ENCODE results near the gene ATP8A2. TPM values are rescaled to one million over a fixed set of nuclear protein-coding genes. Genes with fewer than 3 reads are reported as not detected.

ATP8A2 gene
- total RNA-seq, 2 donors from 2014 or later: 0.67 to 0.74 TPM

GRCh38 chr13:25848812-25849745 lies 477.3 kb downstream of the ATP8A2 start:
- Mint-ChIP-seq H3K4me3 (no peak overlapping the region), H3K9me3 (no peaks in the 10 kb centered on the region), H3K4me1 (ENCODE audit: low read depth) (peaks cover 42% of the 10 kb centered on the region), H3K27me3 (ENCODE audit: low read depth) (no peaks in the 10 kb centered on the region), H3K36me3 (ENCODE audit: insufficient read depth in 2 of 2) (no peaks in the 10 kb centered on the region), H3K27ac (no peak overlapping the region)
- no peak for ATAC-seq (replicated peaks in 1 of 2)
- no peak for DNase-seq

GRCh38 chr13:25857830-25858229 lies 486.1 kb downstream of the ATP8A2 start:
- Mint-ChIP-seq H3K36me3 (ENCODE audit: insufficient read depth in 2 of 2) (no peaks in the 10 kb centered on the region), H3K4me1 (ENCODE audit: low read depth) (no peaks in the 10 kb centered on the region), H3K27ac (no peak overlapping the region), H3K27me3 (ENCODE audit: low read depth) (no peaks in the 10 kb centered on the region), H3K4me3 (no peak overlapping the region), H3K9me3 (no peaks in the 10 kb centered on the region)
- DNase-seq (no peak), ATAC-seq (replicated peaks in 1 of 2) (no peak)

GRCh38 chr13:25859528-25859927 lies 487.8 kb downstream of the ATP8A2 start:
- Mint-ChIP-seq H3K36me3 (ENCODE audit: insufficient read depth in 2 of 2) (no peaks in the 10 kb centered on the region), H3K27ac (no peak overlapping the region)

GRCh38 chr13:25860265-25860664 lies 488.5 kb downstream of the ATP8A2 start:
- H3K4me1 Mint-ChIP-seq (ENCODE audit: low read depth): no peaks in the 10 kb centered on the region
- no peak for DNase-seq
- H3K4me3 Mint-ChIP-seq: no peak overlapping the region
- no peaks in the 10 kb centered on the region for H3K27me3 Mint-ChIP-seq (ENCODE audit: low read depth)
- no peak overlapping the region for H3K27ac Mint-ChIP-seq
- H3K9me3 Mint-ChIP-seq: no peaks in the 10 kb centered on the region
- ATAC-seq (replicated peaks in 1 of 2): no peak
- no peaks in the 10 kb centered on the region for H3K36me3 Mint-ChIP-seq (ENCODE audit: insufficient read depth in 2 of 2)

More at GRCh38 chr13:25859528-25859927, 487.8 kb downstream of the ATP8A2 start:
- no peaks in the 10 kb centered on the region for H3K9me3 Mint-ChIP-seq
- H3K27me3 Mint-ChIP-seq (ENCODE audit: low read depth): no peaks in the 10 kb centered on the region
- no peak overlapping the region for H3K4me3 Mint-ChIP-seq
- no peak for DNase-seq
- H3K4me1 Mint-ChIP-seq (ENCODE audit: low read depth): no peaks in the 10 kb centered on the region
- no peak for ATAC-seq (replicated peaks in 1 of 2)

- no peaks in the 10 kb centered on the region for H3K27me3 Mint-ChIP-seq (ENCODE audit: low read depth)
- no peaks in the 10 kb centered on the region for H3K4me1 Mint-ChIP-seq (ENCODE audit: low read depth)
Measured at GRCh38 chr13:25860862-25861261, 489.1 kb downstream of the ATP8A2 start.

GRCh38 chr13:25862156-25862555 lies 490.4 kb downstream of the ATP8A2 start:
- H3K4me1 Mint-ChIP-seq (ENCODE audit: low read depth): no peaks in the 10 kb centered on the region
- H3K36me3 Mint-ChIP-seq (ENCODE audit: insufficient read depth in 2 of 2): no peaks in the 10 kb centered on the region
- no peak overlapping the region for H3K4me3 Mint-ChIP-seq
- ATAC-seq (replicated peaks in 1 of 2): no peak
- DNase-seq: no peak
- no peak overlapping the region for H3K27ac Mint-ChIP-seq
- no peaks in the 10 kb centered on the region for H3K9me3 Mint-ChIP-seq
- H3K27me3 Mint-ChIP-seq (ENCODE audit: low read depth): no peaks in the 10 kb centered on the region

More at GRCh38 chr13:25860862-25861261, 489.1 kb downstream of the ATP8A2 start:
- Mint-ChIP-seq H3K9me3 (no peaks in the 10 kb centered on the region), H3K4me3 (no peak overlapping the region), H3K27ac (no peak overlapping the region), H3K36me3 (ENCODE audit: insufficient read depth in 2 of 2) (no peaks in the 10 kb centered on the region)
- ATAC-seq (replicated peaks in 1 of 2) (no peak), DNase-seq (no peak)

GRCh38 chr13:25864116-25864515 lies 492.3 kb downstream of the ATP8A2 start:
- H3K27ac Mint-ChIP-seq: no peak overlapping the region
- no peaks in the 10 kb centered on the region for H3K9me3 Mint-ChIP-seq
- no peak for DNase-seq
- no peak for ATAC-seq (replicated peaks in 1 of 2)
- H3K27me3 Mint-ChIP-seq (ENCODE audit: low read depth): no peaks in the 10 kb centered on the region
- no peaks in the 10 kb centered on the region for H3K4me1 Mint-ChIP-seq (ENCODE audit: low read depth)
- no peaks in the 10 kb centered on the region for H3K36me3 Mint-ChIP-seq (ENCODE audit: insufficient read depth in 2 of 2)
- H3K4me3 Mint-ChIP-seq: no peak overlapping the region

GRCh38 chr13:25864936-25865335 lies 493.2 kb downstream of the ATP8A2 start:
- ATAC-seq (replicated peaks in 1 of 2): no peak
- H3K27me3 Mint-ChIP-seq (ENCODE audit: low read depth): no peaks in the 10 kb centered on the region

GRCh38 chr13:25865391-25865790 lies 493.6 kb downstream of the ATP8A2 start:
- DNase-seq: no peak
- Mint-ChIP-seq H3K4me3 (no peak overlapping the region), H3K27ac (no peak overlapping the region), H3K4me1 (ENCODE audit: low read depth) (no peaks in the 10 kb centered on the region), H3K9me3 (no peaks in the 10 kb centered on the region), H3K36me3 (ENCODE audit: insufficient read depth in 2 of 2) (no peaks in the 10 kb centered on the region), H3K27me3 (ENCODE audit: low read depth) (no peaks in the 10 kb centered on the region)
- ATAC-seq (replicated peaks in 1 of 2): no peak

More at GRCh38 chr13:25864936-25865335, 493.2 kb downstream of the ATP8A2 start:
- Mint-ChIP-seq H3K9me3 (no peaks in the 10 kb centered on the region), H3K4me1 (ENCODE audit: low read depth) (no peaks in the 10 kb centered on the region), H3K4me3 (no peak overlapping the region), H3K36me3 (ENCODE audit: insufficient read depth in 2 of 2) (no peaks in the 10 kb centered on the region), H3K27ac (no peak overlapping the region)
- no peak for DNase-seq

- ATAC-seq (replicated peaks in 1 of 2): no peak
- no peaks in the 10 kb centered on the region for H3K27me3 Mint-ChIP-seq (ENCODE audit: low read depth)
- no peak overlapping the region for H3K4me3 Mint-ChIP-seq
- H3K36me3 Mint-ChIP-seq (ENCODE audit: insufficient read depth in 2 of 2): no peaks in the 10 kb centered on the region
- no peak for DNase-seq
- no peaks in the 10 kb centered on the region for H3K9me3 Mint-ChIP-seq
- peaks cover 16% of the 10 kb centered on the region for H3K4me1 Mint-ChIP-seq (ENCODE audit: low read depth)
- no peak overlapping the region for H3K27ac Mint-ChIP-seq
Measured at GRCh38 chr13:25867038-25867437, 495.3 kb downstream of the ATP8A2 start.

- Mint-ChIP-seq H3K27ac (no peak overlapping the region), H3K9me3 (peaks cover 0 to 1% of the 10 kb centered on the region in 2 donors), H3K27me3 (ENCODE audit: low read depth) (no peaks in the 10 kb centered on the region), H3K36me3 (ENCODE audit: insufficient read depth in 2 of 2) (no peaks in the 10 kb centered on the region), H3K4me3 (peak overlapping the region; percentile 8 to 39), H3K4me1 (ENCODE audit: low read depth) (peaks cover 29% of the 10 kb centered on the region)
- ATAC-seq (replicated peaks in 1 of 2): no peak
- no peak for DNase-seq
Measured at GRCh38 chr13:25868490-25868889, 496.7 kb downstream of the ATP8A2 start.

- Mint-ChIP-seq H3K27me3 (ENCODE audit: low read depth) (no peaks in the 10 kb centered on the region), H3K36me3 (ENCODE audit: insufficient read depth in 2 of 2) (peaks cover 3 to 4% of the 10 kb centered on the region in 2 donors)
- no peak for DNase-seq
Measured at GRCh38 chr13:25869941-25870340, 498.2 kb downstream of the ATP8A2 start.

GRCh38 chr13:25871389-25872125 lies 499.8 kb downstream of the ATP8A2 start:
- no peak for DNase-seq
- peaks cover 3 to 5% of the 10 kb centered on the region in 2 donors for H3K9me3 Mint-ChIP-seq
- H3K4me1 Mint-ChIP-seq (ENCODE audit: low read depth): peaks cover 60% of the 10 kb centered on the region
- H3K36me3 Mint-ChIP-seq (ENCODE audit: insufficient read depth in 2 of 2): peaks cover 3 to 7% of the 10 kb centered on the region in 2 donors
- no peaks in the 10 kb centered on the region for H3K27me3 Mint-ChIP-seq (ENCODE audit: low read depth)
- H3K27ac Mint-ChIP-seq: no peak overlapping the region
- peak; percentile 63 to 71 for ATAC-seq (replicated peaks in 1 of 2)
- H3K4me3 Mint-ChIP-seq: peak overlapping the region in 1 of 2 donors; percentile 42

More at GRCh38 chr13:25869941-25870340, 498.2 kb downstream of the ATP8A2 start:
- peaks cover 44% of the 10 kb centered on the region for H3K4me1 Mint-ChIP-seq (ENCODE audit: low read depth)
- H3K27ac Mint-ChIP-seq: no peak overlapping the region
- no peak for ATAC-seq (replicated peaks in 1 of 2)
- H3K9me3 Mint-ChIP-seq: peaks cover 3 to 5% of the 10 kb centered on the region in 2 donors
- no peak overlapping the region for H3K4me3 Mint-ChIP-seq
